ENCODE measurements around the gene PAXIP1.

GRCh38 chr7:154977250-154977649 is 25.7 kb downstream of the PAXIP1 start:
- no peak for TF ChIP-seq POLR2A (IDR thresholded peaks at IDR 0.05)
- no peak for TF ChIP-seq CTCF (IDR thresholded peaks at IDR 0.05)

Measured in ovary (tissue), 3 donors.